Measurements from ENCODE around the gene MYL5.
"Not testable (repeated sequence)": the region's sequence is repeated elsewhere in the genome, so short reads cannot be mapped to it uniquely, and the experiment has no call there.

GRCh38 chr4:669806-670559, 4.4 kb upstream of the MYL5 start:
- TF ChIP-seq CTCF (IDR thresholded peaks at IDR 0.05; ENCODE audit: insufficient read depth, low read length); GABPA (IDR thresholded peaks at IDR 0.05; ENCODE audit: low read depth); REST (IDR thresholded peaks at IDR 0.05; ENCODE audit: insufficient replicate concordance, low read depth); POLR2AphosphoS5 (IDR thresholded peaks at IDR 0.05; ENCODE audit: low read depth): not testable (repeated sequence)

Measured in HL-60 (cell line).